ENCODE measurements around the gene MBD4. TPM values are rescaled to one million over a fixed set of nuclear protein-coding genes. Genes with fewer than 3 reads are reported as not detected.

Gene MBD4
- polyA plus RNA-seq, 3 donors = 25.6 to 31.5 (median 30.1) TPM

GRCh38 chr3:129449279-129450115 lies 9.7 kb upstream of the MBD4 start:
- H4K20me1 ChIP-seq (ENCODE audit: insufficient read depth, low read length) = no peaks in the 10 kb centered on the region
- intact Hi-C loops (cut with micrococcal nuclease) = no loop called here
- no peaks in the 10 kb centered on the region for H3K9me3 Mint-ChIP-seq
- peaks cover 28 to 38% of the 10 kb centered on the region in 2 donors for H3K36me3 Mint-ChIP-seq
- H3K27me3 Mint-ChIP-seq (ENCODE audit: low read depth in 3 of 3) = peaks cover 0 to 4% (median 0%) of the 10 kb centered on the region in 3 donors
- no peaks in the 10 kb centered on the region for H3K9me3 ChIP-seq (replicated peaks in 1 of 2; ENCODE audit: control insufficient read depth in 1 of 2, insufficient read depth in 1 of 2, low read length in 2 of 2)
- peak overlapping the region in 1 of 7 donors; percentile 15 for H3K27ac Mint-ChIP-seq
- H3K36me3 ChIP-seq (replicated peaks in 1 of 2; ENCODE audit: control insufficient read depth in 1 of 2, insufficient read depth in 2 of 2, low read length in 2 of 2) = peaks cover 3 to 31% of the 10 kb centered on the region in 2 donors
- peaks cover 26% of the 10 kb centered on the region for H3K79me2 ChIP-seq (ENCODE audit: insufficient read depth, low read length)
- no peak overlapping the region for H3K4me3 Mint-ChIP-seq
- no peak overlapping the region for H3K4me2 ChIP-seq (replicated peaks; ENCODE audit: extremely low read depth, low read length, poor library complexity, severe bottlenecking)
- DNase-seq = no peak
- no peak overlapping the region for H3K27ac ChIP-seq (ENCODE audit: low read depth in 1 of 2, low read length in 2 of 2)
- 20% methylated on average over 1 of the region's 5 CpGs for WGBS (ENCODE audit: insufficient coverage)
- peaks cover 16% of the 10 kb centered on the region for H3K4me1 Mint-ChIP-seq
- H3K4me1 ChIP-seq (ENCODE audit: control insufficient read depth in 1 of 2, insufficient read depth in 2 of 2, low read length in 2 of 2) = peaks cover 7 to 8% of the 10 kb centered on the region in 2 donors
- no peaks in the 10 kb centered on the region for H3K27me3 ChIP-seq (ENCODE audit: control insufficient read depth in 2 of 2, insufficient read depth in 2 of 2, low read length in 2 of 2)
- H3K9ac ChIP-seq (ENCODE audit: insufficient read depth, low read length, poor library complexity, severe bottlenecking) = no peak overlapping the region
- no peak overlapping the region for H2AFZ ChIP-seq (ENCODE audit: insufficient read depth, low read depth, low read length, poor library complexity, severe bottlenecking)
- no peak overlapping the region for H3K4me3 ChIP-seq (replicated peaks in 1 of 3; ENCODE audit: low read depth in 2 of 3, low read length in 3 of 3)
- TF ChIP-seq CTCF (IDR thresholded peaks at IDR 0.05) = no peak

GRCh38 chr3:129448186-129448895 lies 8.6 kb upstream of the MBD4 start:
- Histone ChIP-seq H3K36me3 (replicated peaks in 1 of 2; ENCODE audit: control insufficient read depth in 1 of 2, insufficient read depth in 2 of 2, low read length in 2 of 2) (peaks cover 3 to 21% of the 10 kb centered on the region in 2 donors), H4K20me1 (ENCODE audit: insufficient read depth, low read length) (no peaks in the 10 kb centered on the region), H3K27me3 (ENCODE audit: control insufficient read depth in 2 of 2, insufficient read depth in 2 of 2, low read length in 2 of 2) (no peaks in the 10 kb centered on the region), H3K9ac (ENCODE audit: insufficient read depth, low read length, poor library complexity, severe bottlenecking) (no peak overlapping the region), H3K27ac (ENCODE audit: low read depth in 1 of 2, low read length in 2 of 2) (no peak overlapping the region), H2AFZ (ENCODE audit: insufficient read depth, low read depth, low read length, poor library complexity, severe bottlenecking) (no peak overlapping the region), H3K4me1 (ENCODE audit: control insufficient read depth in 1 of 2, insufficient read depth in 2 of 2, low read length in 2 of 2) (peaks cover 17 to 19% of the 10 kb centered on the region in 2 donors), H3K79me2 (ENCODE audit: insufficient read depth, low read length) (peaks cover 29% of the 10 kb centered on the region), H3K4me2 (replicated peaks; ENCODE audit: extremely low read depth, low read length, poor library complexity, severe bottlenecking) (no peak overlapping the region), H3K9me3 (replicated peaks in 1 of 2; ENCODE audit: control insufficient read depth in 1 of 2, insufficient read depth in 1 of 2, low read length in 2 of 2) (no peaks in the 10 kb centered on the region), H3K4me3 (replicated peaks in 1 of 3; ENCODE audit: low read depth in 2 of 3, low read length in 3 of 3) (no peak overlapping the region)
- Mint-ChIP-seq H3K4me1 (peaks cover 27% of the 10 kb centered on the region), H3K9me3 (no peaks in the 10 kb centered on the region), H3K4me3 (no peak overlapping the region), H3K27me3 (ENCODE audit: low read depth in 3 of 3) (peaks cover 0 to 4% (median 0%) of the 10 kb centered on the region in 3 donors), H3K36me3 (peaks cover 20 to 28% of the 10 kb centered on the region in 2 donors), H3K27ac (no peak overlapping the region)
- intact Hi-C loops (cut with micrococcal nuclease) = no loop called here
- 98% methylated on average over 6 of the region's 18 CpGs for WGBS (ENCODE audit: insufficient coverage)
- no peak for TF ChIP-seq CTCF (IDR thresholded peaks at IDR 0.05)
- no peak for DNase-seq

Measured in CD14-positive monocyte (primary cell).